Neural progenitor cell (in vitro differentiated cells): ENCODE results near the gene DOK1. TPM values are rescaled to one million over a fixed set of nuclear protein-coding genes. Genes with fewer than 3 reads are reported as not detected.

Source experiments
- DNase-seq: peaks from one replicate; pipeline ENCODE4 v3.0.0-alpha.2; 2016; ENCODE audit warnings: low spot score
- H2AFZ ChIP-seq: fragments of 200-600 bp; sonication (generic); replicated peaks from 2 replicates; pipeline ENCODE4 v1.6.1; 2016; ENCODE audit warnings: antibody characterized with exemption
- H3F3A ChIP-seq: fragments of 200-600 bp; sonication (generic); 2 replicates; pipeline ENCODE4 v1.6.1; 2016; ENCODE audit warnings: antibody characterized with exemption, low read depth
- H3K27ac ChIP-seq: fragments of 200-600 bp; sonication (generic); 2 replicates; pipeline ENCODE4 v1.5.1; 2016; ENCODE audit warnings: mild to moderate bottlenecking
- H3K27me3 ChIP-seq: fragments of 200-600 bp; sonication (generic); 2 replicates; pipeline ENCODE4 v1.6.1; 2016; ENCODE audit warnings: mild to moderate bottlenecking, moderate library complexity
- H3K36me3 ChIP-seq: fragments of 200-600 bp; sonication (generic); 2 replicates; pipeline ENCODE4 v1.5.1; 2016
- H3K4me1 ChIP-seq: fragments of 200-600 bp; sonication (generic); 2 replicates; pipeline ENCODE4 v1.6.1; 2016; ENCODE audit warnings: mixed run types
- H3K4me2 ChIP-seq: fragments of 200-600 bp; sonication (generic); 2 replicates; pipeline ENCODE4 v1.6.1; 2016
- H3K4me3 ChIP-seq: fragments of 200-600 bp; sonication (generic); 2 replicates; pipeline ENCODE4 v1.5.1; 2016
- H3K79me2 ChIP-seq: fragments of 200-600 bp; sonication (generic); 2 replicates; pipeline ENCODE4 v1.6.1; 2016; ENCODE audit warnings: low read depth
- H3K9ac ChIP-seq: fragments of 200-600 bp; sonication (generic); 2 replicates; pipeline ENCODE4 v1.6.1; 2016
- H3K9me3 ChIP-seq: fragments of 200-600 bp; sonication (generic); 2 replicates; pipeline ENCODE4 v1.5.1; 2016; ENCODE audit warnings: low read depth
- H4K20me1 ChIP-seq: fragments of 200-600 bp; sonication (generic); 2 replicates; pipeline ENCODE4 v1.6.1; 2016; ENCODE audit warnings: low read depth
- H3K27ac Mint-ChIP-seq: 3 replicates; pipeline ENCODE4 v1.8.0; 2021; ENCODE audit warnings: mixed read lengths
- H3K27me3 Mint-ChIP-seq: 2 replicates; pipeline ENCODE4 v1.8.0; 2022; ENCODE audit warnings: low read depth, mild to moderate bottlenecking, inconsistent platforms, moderate library complexity, mixed read lengths; ENCODE audit not compliant: insufficient read depth
- H3K36me3 Mint-ChIP-seq: 3 replicates; pipeline ENCODE4 v1.8.0; 2021; ENCODE audit warnings: mixed read lengths
- H3K4me1 Mint-ChIP-seq: 3 replicates; pipeline ENCODE4 v1.8.0; 2021; ENCODE audit warnings: mixed read lengths
- H3K4me3 Mint-ChIP-seq: 3 replicates; pipeline ENCODE4 v1.8.0; 2021; ENCODE audit warnings: mild to moderate bottlenecking, moderate library complexity, mixed read lengths
- H3K9me3 Mint-ChIP-seq: 3 replicates; pipeline ENCODE4 v1.8.0; 2020; ENCODE audit warnings: mixed read lengths
- EZH2 ChIP-seq: fragments of 200-600 bp; sonication (generic); IDR thresholded peaks from 2 replicates; pipeline ENCODE4 v1.6.1; 2017; ENCODE audit warnings: antibody characterized with exemption, mild to moderate bottlenecking, moderate library complexity
- EZH2phosphoT487 ChIP-seq: fragments of 200-600 bp; sonication (generic); IDR thresholded peaks from 2 replicates; pipeline ENCODE4 v1.6.1; 2017; ENCODE audit warnings: antibody characterized with exemption
- total RNA-seq: library from RNA; depleted of rRNA; stranded (reverse); fragments of >200 nt; gene quantifications from 2 replicates; pipeline ENCODE4 v1.2.3, GENCODE V29; 2015; ENCODE audit warnings: low replicate concordance
- TF ChIP-seq, protein P1 (sequence below): fragments of 200-600 bp; sonication (generic); IDR thresholded peaks from 2 replicates; pipeline ENCODE4 v1.5.1; 2017; ENCODE audit warnings: antibody characterized with exemption, mild to moderate bottlenecking

The DOK1 gene
- total RNA-seq, 1 donor from 2014 or later, result 3.4 TPM

DNA sequence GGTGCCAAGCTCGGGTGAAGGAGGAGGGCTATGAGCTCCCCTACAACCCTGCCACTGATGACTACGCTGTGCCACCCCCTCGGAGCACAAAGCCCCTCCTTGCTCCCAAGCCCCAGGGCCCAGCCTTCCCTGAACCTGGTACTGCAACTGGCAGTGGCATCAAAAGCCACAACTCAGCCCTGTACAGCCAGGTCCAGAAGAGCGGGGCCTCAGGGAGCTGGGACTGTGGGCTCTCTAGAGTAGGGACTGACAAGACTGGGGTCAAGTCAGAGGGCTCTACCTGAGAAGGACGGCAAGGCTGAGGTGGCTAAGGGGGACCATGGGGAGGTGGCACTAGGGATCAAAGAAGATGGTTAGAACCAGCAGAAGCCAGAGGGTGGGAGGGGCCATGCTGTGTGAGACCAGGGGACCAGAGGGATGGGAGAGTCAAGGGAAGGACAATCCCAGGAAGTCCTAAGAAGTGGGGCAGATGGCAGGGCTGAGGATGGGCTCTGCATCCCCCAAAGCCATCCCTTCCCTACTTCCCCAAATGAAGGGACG is 2.4 kb downstream of the DOK1 start:
- Histone ChIP-seq H3K4me2 (no peak overlapping the region), H3K4me1 (peaks cover 12% of the 10 kb centered on the region), H3K9ac (no peak overlapping the region), H3K4me3 (no peak overlapping the region), H3K27ac (no peak overlapping the region), H4K20me1 (peaks cover 22% of the 10 kb centered on the region), H3K27me3 (peaks cover 40% of the 10 kb centered on the region), H3K36me3 (no peaks in the 10 kb centered on the region), H3K79me2 (peaks cover 9% of the 10 kb centered on the region), H3K9me3 (no peaks in the 10 kb centered on the region), H2AFZ (no peak overlapping the region), H3F3A (peaks cover 31% of the 10 kb centered on the region)
- peaks cover 26% of the 10 kb centered on the region for H3K27me3 Mint-ChIP-seq
- peaks cover 2% of the 10 kb centered on the region for H3K36me3 Mint-ChIP-seq
- peaks cover 6% of the 10 kb centered on the region for H3K4me1 Mint-ChIP-seq
- H3K27ac Mint-ChIP-seq, result no peak overlapping the region
- no peaks in the 10 kb centered on the region for H3K9me3 Mint-ChIP-seq
- no peak for DNase-seq
- peak overlapping the region; percentile 95 for H3K4me3 Mint-ChIP-seq
- TF ChIP-seq, protein P1, sequence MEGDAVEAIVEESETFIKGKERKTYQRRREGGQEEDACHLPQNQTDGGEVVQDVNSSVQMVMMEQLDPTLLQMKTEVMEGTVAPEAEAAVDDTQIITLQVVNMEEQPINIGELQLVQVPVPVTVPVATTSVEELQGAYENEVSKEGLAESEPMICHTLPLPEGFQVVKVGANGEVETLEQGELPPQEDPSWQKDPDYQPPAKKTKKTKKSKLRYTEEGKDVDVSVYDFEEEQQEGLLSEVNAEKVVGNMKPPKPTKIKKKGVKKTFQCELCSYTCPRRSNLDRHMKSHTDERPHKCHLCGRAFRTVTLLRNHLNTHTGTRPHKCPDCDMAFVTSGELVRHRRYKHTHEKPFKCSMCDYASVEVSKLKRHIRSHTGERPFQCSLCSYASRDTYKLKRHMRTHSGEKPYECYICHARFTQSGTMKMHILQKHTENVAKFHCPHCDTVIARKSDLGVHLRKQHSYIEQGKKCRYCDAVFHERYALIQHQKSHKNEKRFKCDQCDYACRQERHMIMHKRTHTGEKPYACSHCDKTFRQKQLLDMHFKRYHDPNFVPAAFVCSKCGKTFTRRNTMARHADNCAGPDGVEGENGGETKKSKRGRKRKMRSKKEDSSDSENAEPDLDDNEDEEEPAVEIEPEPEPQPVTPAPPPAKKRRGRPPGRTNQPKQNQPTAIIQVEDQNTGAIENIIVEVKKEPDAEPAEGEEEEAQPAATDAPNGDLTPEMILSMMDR, result no peak
- no peak for TF ChIP-seq EZH2
- TF ChIP-seq EZH2phosphoT487, result no peak

DNA sequence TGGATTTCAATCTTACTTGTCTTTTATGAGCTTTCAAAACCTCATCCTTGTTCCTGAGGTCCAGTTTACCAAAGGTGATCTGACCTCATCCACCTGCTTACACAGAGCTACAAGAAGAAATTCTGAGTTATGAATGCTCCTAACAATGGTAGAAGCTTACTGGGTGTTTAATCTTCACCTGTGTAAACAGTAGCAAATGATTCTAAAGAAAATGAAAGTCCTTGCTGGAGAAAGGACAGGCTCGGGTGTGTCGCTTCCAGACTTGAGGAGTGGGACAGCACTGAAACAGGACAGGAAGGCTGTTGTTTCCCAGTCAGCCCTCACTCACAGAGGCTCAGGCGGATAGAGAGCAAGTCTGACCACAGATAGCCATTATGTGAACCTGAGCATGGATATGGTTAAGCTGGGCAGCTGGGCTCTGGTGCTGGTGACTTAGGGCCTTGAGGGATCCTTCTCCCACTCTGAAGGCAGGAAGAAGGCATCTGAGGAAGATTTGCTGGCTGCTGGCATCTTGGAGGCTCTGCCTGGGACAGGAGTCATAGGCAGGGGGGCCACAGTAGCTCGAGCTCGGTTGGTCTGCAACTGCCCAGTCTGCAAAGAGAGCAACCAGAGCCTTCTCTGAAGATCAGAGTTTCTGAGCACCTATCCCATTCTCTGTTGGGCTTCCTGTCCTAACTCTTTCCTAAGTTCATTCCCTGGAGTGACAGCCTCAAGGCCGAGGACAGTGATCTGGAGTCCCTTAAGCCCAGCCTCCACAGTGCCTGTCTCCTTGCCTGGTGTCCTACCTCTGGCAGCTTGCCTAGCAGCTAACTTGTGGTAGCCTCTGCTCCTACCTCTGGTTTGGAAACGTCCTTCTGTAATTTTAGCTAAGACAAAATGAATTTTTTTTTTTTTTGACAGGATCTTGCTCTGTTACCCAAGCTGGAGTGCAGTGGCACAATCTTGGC is 4.0 kb downstream of the DOK1 start:
- Histone ChIP-seq H3K9me3 (no peaks in the 10 kb centered on the region), H3F3A (peaks cover 19% of the 10 kb centered on the region), H3K27ac (no peak overlapping the region), H3K4me1 (peaks cover 4% of the 10 kb centered on the region), H2AFZ (no peak overlapping the region), H3K36me3 (no peaks in the 10 kb centered on the region), H3K79me2 (no peaks in the 10 kb centered on the region), H3K27me3 (peaks cover 52% of the 10 kb centered on the region), H4K20me1 (peaks cover 13% of the 10 kb centered on the region), H3K4me3 (no peak overlapping the region), H3K9ac (no peak overlapping the region), H3K4me2 (no peak overlapping the region)
- H3K27ac Mint-ChIP-seq, result no peak overlapping the region
- H3K4me1 Mint-ChIP-seq, result peaks cover 2% of the 10 kb centered on the region
- no peaks in the 10 kb centered on the region for H3K36me3 Mint-ChIP-seq
- no peaks in the 10 kb centered on the region for H3K9me3 Mint-ChIP-seq
- DNase-seq, result no peak
- TF ChIP-seq EZH2, result no peak
- TF ChIP-seq EZH2phosphoT487, result no peak
- TF ChIP-seq, protein P1, result no peak
- no peak overlapping the region for H3K4me3 Mint-ChIP-seq
- H3K27me3 Mint-ChIP-seq, result peaks cover 31% of the 10 kb centered on the region

DNA sequence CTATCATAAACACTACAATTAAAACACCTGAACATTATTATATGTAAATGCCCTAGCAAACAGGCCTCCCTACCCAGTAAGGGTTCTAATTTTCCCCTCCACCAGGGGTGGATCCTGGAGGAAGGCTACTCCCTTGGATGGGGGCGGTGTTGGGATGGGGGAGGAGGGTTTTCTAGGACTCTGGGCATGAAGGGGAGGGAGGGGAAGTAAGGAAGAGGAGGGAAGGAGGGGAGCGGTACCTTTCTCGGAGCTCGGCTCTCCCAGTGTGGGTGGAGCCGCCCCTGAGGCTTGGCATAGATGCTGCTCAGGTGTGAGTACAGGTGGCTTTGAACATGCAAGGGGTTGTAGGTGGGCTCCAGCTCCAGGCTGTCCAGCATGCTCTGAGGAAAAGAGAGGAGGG is 5.4 kb downstream of the DOK1 start:
- H4K20me1 ChIP-seq, result peaks cover 13% of the 10 kb centered on the region

More for the DNA sequence above, 5.4 kb downstream of the DOK1 start:
- Histone ChIP-seq H3K36me3 (no peaks in the 10 kb centered on the region), H3F3A (peaks cover 6% of the 10 kb centered on the region), H3K27me3 (peaks cover 49% of the 10 kb centered on the region), H3K79me2 (no peaks in the 10 kb centered on the region), H3K9ac (no peak overlapping the region), H3K4me2 (no peak overlapping the region), H3K27ac (no peak overlapping the region), H3K4me1 (peaks cover 4% of the 10 kb centered on the region), H3K4me3 (no peak overlapping the region), H3K9me3 (no peaks in the 10 kb centered on the region), H2AFZ (no peak overlapping the region)
- no peak for TF ChIP-seq EZH2
- TF ChIP-seq EZH2phosphoT487, result no peak
- TF ChIP-seq, protein P1, result no peak
- Mint-ChIP-seq H3K4me3 (no peak overlapping the region), H3K27me3 (peaks cover 30% of the 10 kb centered on the region), H3K4me1 (peaks cover 2% of the 10 kb centered on the region), H3K9me3 (no peaks in the 10 kb centered on the region), H3K36me3 (no peaks in the 10 kb centered on the region), H3K27ac (no peak overlapping the region)
- DNase-seq, result no peak
